Progenitor cell of endocrine pancreas (in vitro differentiated cells): ENCODE results near the gene GIMAP4. TPM values are rescaled to one million over a fixed set of nuclear protein-coding genes. Genes with fewer than 3 reads are reported as not detected.

ENCODE experiments used
- DNase-seq: peaks from one replicate; pipeline ENCODE4 v3.0.0; 2021; ENCODE audit warnings: low spot score; ENCODE audit not compliant: unreplicated experiment
- H3K27ac Mint-ChIP-seq: 2 replicates; pipeline ENCODE4 v1.8.0; 2021; ENCODE audit warnings: mild to moderate bottlenecking, moderate library complexity, mixed read lengths
- H3K27me3 Mint-ChIP-seq: 2 replicates; pipeline ENCODE4 v1.8.0; 2021; ENCODE audit warnings: mixed read lengths
- H3K36me3 Mint-ChIP-seq: 2 replicates; pipeline ENCODE4 v1.8.0; 2022; ENCODE audit warnings: mixed read lengths; ENCODE audit not compliant: insufficient read depth
- H3K4me1 Mint-ChIP-seq: 2 replicates; pipeline ENCODE4 v1.8.0; 2021; ENCODE audit warnings: low read depth, mixed read lengths
- H3K4me3 Mint-ChIP-seq: 2 replicates; pipeline ENCODE4 v1.8.0; 2021; ENCODE audit warnings: low read depth, mild to moderate bottlenecking, moderate library complexity, mixed read lengths
- H3K9me3 Mint-ChIP-seq: 2 replicates; pipeline ENCODE4 v1.8.0; 2021; ENCODE audit warnings: low read depth, mixed read lengths
- total RNA-seq: library from RNA; stranded (reverse); gene quantifications from 2 replicates; pipeline ENCODE4 v1.2.1, GENCODE V29; 2021
- TF ChIP-seq, protein P1 (sequence below): fragments of 200-600 bp; sonication (generic); IDR thresholded peaks from one replicate; pipeline ENCODE4 v1.5.0; 2021; ENCODE audit warnings: antibody characterized with exemption, mild to moderate bottlenecking; ENCODE audit not compliant: unreplicated experiment

The GIMAP4 gene
- total RNA-seq, 1 donor from 2014 or later: not detected

DNA sequence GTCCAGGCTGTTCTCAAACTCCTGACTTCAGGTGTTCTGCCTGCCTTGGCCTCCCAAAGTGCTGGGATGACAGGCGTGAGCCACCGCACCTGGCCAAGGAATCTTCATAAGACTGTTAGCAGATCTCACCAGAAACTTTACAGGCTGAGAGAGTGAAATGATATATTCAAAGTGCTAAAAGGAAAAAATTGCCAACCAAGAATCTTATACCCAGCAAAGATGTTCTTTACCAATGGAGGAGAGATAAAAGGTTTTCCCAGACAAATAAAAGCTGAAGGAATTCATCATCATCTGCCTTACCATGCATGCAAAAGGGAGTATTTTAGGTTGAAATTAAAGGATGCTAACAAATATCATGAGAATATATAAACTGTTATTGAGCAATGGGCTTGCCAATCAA lies 28.9 kb upstream of the GIMAP4 start:
- no peak for DNase-seq
- no peaks in the 10 kb centered on the region for H3K36me3 Mint-ChIP-seq
- H3K4me1 Mint-ChIP-seq: no peaks in the 10 kb centered on the region
- TF ChIP-seq, protein P1, sequence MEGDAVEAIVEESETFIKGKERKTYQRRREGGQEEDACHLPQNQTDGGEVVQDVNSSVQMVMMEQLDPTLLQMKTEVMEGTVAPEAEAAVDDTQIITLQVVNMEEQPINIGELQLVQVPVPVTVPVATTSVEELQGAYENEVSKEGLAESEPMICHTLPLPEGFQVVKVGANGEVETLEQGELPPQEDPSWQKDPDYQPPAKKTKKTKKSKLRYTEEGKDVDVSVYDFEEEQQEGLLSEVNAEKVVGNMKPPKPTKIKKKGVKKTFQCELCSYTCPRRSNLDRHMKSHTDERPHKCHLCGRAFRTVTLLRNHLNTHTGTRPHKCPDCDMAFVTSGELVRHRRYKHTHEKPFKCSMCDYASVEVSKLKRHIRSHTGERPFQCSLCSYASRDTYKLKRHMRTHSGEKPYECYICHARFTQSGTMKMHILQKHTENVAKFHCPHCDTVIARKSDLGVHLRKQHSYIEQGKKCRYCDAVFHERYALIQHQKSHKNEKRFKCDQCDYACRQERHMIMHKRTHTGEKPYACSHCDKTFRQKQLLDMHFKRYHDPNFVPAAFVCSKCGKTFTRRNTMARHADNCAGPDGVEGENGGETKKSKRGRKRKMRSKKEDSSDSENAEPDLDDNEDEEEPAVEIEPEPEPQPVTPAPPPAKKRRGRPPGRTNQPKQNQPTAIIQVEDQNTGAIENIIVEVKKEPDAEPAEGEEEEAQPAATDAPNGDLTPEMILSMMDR: no peak
- H3K9me3 Mint-ChIP-seq: peaks cover 45% of the 10 kb centered on the region
- H3K27ac Mint-ChIP-seq: no peak overlapping the region
- no peak overlapping the region for H3K4me3 Mint-ChIP-seq
- H3K27me3 Mint-ChIP-seq: no peaks in the 10 kb centered on the region

GRCh38 chr7:150553163-150553562 lies 14.0 kb upstream of the GIMAP4 start:
- Mint-ChIP-seq H3K27ac (no peak overlapping the region), H3K36me3 (no peaks in the 10 kb centered on the region), H3K9me3 (peaks cover 37% of the 10 kb centered on the region), H3K27me3 (no peaks in the 10 kb centered on the region), H3K4me1 (no peaks in the 10 kb centered on the region), H3K4me3 (no peak overlapping the region)
- TF ChIP-seq, protein P1: no peak
- DNase-seq: no peak

GRCh38 chr7:150556521-150557138 lies 10.6 kb upstream of the GIMAP4 start:
- Mint-ChIP-seq H3K27me3 (no peaks in the 10 kb centered on the region), H3K9me3 (peaks cover 38% of the 10 kb centered on the region), H3K4me1 (no peaks in the 10 kb centered on the region), H3K4me3 (no peak overlapping the region), H3K27ac (no peak overlapping the region), H3K36me3 (no peaks in the 10 kb centered on the region)
- TF ChIP-seq, protein P1: no peak
- DNase-seq: no peak

GRCh38 chr7:150560486-150560885 lies 6.7 kb upstream of the GIMAP4 start:
- Mint-ChIP-seq H3K27me3 (no peaks in the 10 kb centered on the region), H3K4me3 (no peak overlapping the region), H3K27ac (no peak overlapping the region), H3K36me3 (no peaks in the 10 kb centered on the region), H3K4me1 (no peaks in the 10 kb centered on the region), H3K9me3 (peaks cover 15% of the 10 kb centered on the region)
- DNase-seq: no peak
- TF ChIP-seq, protein P1: no peak

- TF ChIP-seq, protein P1: no peak
- Mint-ChIP-seq H3K27ac (no peak overlapping the region), H3K4me1 (no peaks in the 10 kb centered on the region), H3K36me3 (no peaks in the 10 kb centered on the region), H3K27me3 (no peaks in the 10 kb centered on the region), H3K4me3 (no peak overlapping the region), H3K9me3 (peaks cover 15% of the 10 kb centered on the region)
- DNase-seq: no peak
These were observed 4.3 kb upstream of the GIMAP4 start for GRCh38 chr7:150562919-150563318.
